Retinal pigment epithelial cell (primary cell): ENCODE data around the gene ADAM19.
A peak's percentile ranks its signal among the peaks of the same experiment; 100 is the strongest.

Source experiments
- DNase-seq: peaks from one replicate; pipeline ENCODE4 v3.0.0-alpha.2; 2010; ENCODE audit warnings: low read depth
- H3K4me3 ChIP-seq: 2 replicates; pipeline ENCODE4 v1.5.1; 2011; ENCODE audit warnings: mild to moderate bottlenecking, low read length, control low read depth, moderate library complexity
- CTCF ChIP-seq: conservative IDR thresholded peaks from 2 replicates; pipeline ENCODE4 v1.5.1; 2011; ENCODE audit warnings: low read depth, low read length, control low read depth, inconsistent platforms

ADAM19 gene

GRCh38 chr5:157612581-157612980, 37.0 kb upstream of the ADAM19 start:
- no peak for TF ChIP-seq CTCF
- no peak overlapping the region for H3K4me3 ChIP-seq
- DNase-seq, result no peak

- DNase-seq, result no peak
- no peak for TF ChIP-seq CTCF
- no peak overlapping the region for H3K4me3 ChIP-seq
Measured at GRCh38 chr5:157611571-157612476, 36.2 kb upstream of the ADAM19 start.

GRCh38 chr5:157610990-157611389, 35.4 kb upstream of the ADAM19 start:
- DNase-seq, result no peak
- H3K4me3 ChIP-seq, result no peak overlapping the region
- TF ChIP-seq CTCF, result no peak

- DNase-seq, result no peak
- H3K4me3 ChIP-seq, result no peak overlapping the region
- no peak for TF ChIP-seq CTCF
Measured at GRCh38 chr5:157608972-157609565, 33.5 kb upstream of the ADAM19 start.

GRCh38 chr5:157607371-157608161, 32.0 kb upstream of the ADAM19 start:
- no peak overlapping the region for H3K4me3 ChIP-seq
- no peak for TF ChIP-seq CTCF
- peak; percentile 30 for DNase-seq

- DNase-seq, result no peak
- no peak for TF ChIP-seq CTCF
- no peak overlapping the region for H3K4me3 ChIP-seq
Measured at GRCh38 chr5:157606046-157606445, 30.5 kb upstream of the ADAM19 start.
